RWPE2 (cell line): Measurements from ENCODE around the gene BBOX1.
A peak's percentile ranks its signal among the peaks of the same experiment; 100 is the strongest.

Experiments
- ATAC-seq: fragments of 200-7000 bp; cut with Tn5 transposase; 3 replicates; pipeline ENCODE4 v1.9.1; 2021; ENCODE audit warnings: low read depth
- DNase-seq: peaks from one replicate; pipeline ENCODE4 v3.0.0-alpha.2; 2020; ENCODE audit warnings: low spot score
- H3K27ac ChIP-seq: fragments of 450-650 bp; 2 replicates; pipeline ENCODE4 v1.5.1; 2017; ENCODE audit warnings: mild to moderate bottlenecking; ENCODE audit not compliant: poor library complexity, severe bottlenecking
- H3K27me3 ChIP-seq: fragments of 250-450 bp; sonication (Bioruptor Pico); 2 replicates; pipeline ENCODE4 v1.5.1; 2021; ENCODE audit warnings: mild to moderate bottlenecking, moderate library complexity; ENCODE audit not compliant: insufficient read depth, poor library complexity, severe bottlenecking
- H3K36me3 ChIP-seq: fragments of 250-450 bp; sonication (Bioruptor Pico); 2 replicates; pipeline ENCODE4 v1.5.1; 2020; ENCODE audit warnings: low read depth, mild to moderate bottlenecking, moderate library complexity
- H3K4me1 ChIP-seq: fragments of 250-450 bp; sonication (Bioruptor Pico); 2 replicates; pipeline ENCODE4 v1.5.1; 2021; ENCODE audit warnings: mild to moderate bottlenecking, moderate library complexity; ENCODE audit not compliant: insufficient read depth, poor library complexity, severe bottlenecking
- H3K4me3 ChIP-seq: fragments of 250-450 bp; sonication (Bioruptor Pico); 2 replicates; pipeline ENCODE4 v1.5.1; 2021; ENCODE audit warnings: mild to moderate bottlenecking, moderate library complexity; ENCODE audit not compliant: severe bottlenecking
- H3K9me3 ChIP-seq: fragments of 250-450 bp; sonication (Bioruptor Pico); 2 replicates; pipeline ENCODE4 v1.5.1; 2021; ENCODE audit warnings: mild to moderate bottlenecking, moderate library complexity; ENCODE audit not compliant: severe bottlenecking
- CTCF ChIP-seq: fragments of 450-650 bp; IDR thresholded peaks from one replicate; pipeline ENCODE4 v1.5.1; 2017; ENCODE audit warnings: mild to moderate bottlenecking, moderate library complexity; ENCODE audit not compliant: poor library complexity, severe bottlenecking

Gene BBOX1

DNA sequence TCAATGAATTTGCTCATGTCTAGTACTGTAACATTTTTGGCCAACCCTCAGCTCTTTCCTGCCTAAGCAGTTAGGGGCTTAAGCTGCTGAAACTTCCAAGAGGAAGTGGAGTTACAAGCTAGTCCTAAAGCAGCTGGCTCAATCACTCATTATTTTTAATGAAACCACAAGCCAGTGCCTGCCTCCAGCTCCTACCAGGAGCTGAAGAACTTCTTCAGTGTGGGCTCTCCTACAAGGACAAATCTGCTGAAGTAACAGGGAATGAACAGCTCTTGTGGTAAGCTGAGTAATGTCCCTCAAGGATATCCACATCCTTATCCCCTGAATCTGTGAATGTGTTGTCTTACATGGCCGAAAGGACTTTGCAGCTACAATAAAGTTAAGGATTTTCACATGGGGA lies 112.5 kb downstream of the BBOX1 start:
- ATAC-seq (no peak), DNase-seq (no peak)
- TF ChIP-seq CTCF = no peak
- no peak overlapping the region for H3K27ac ChIP-seq
- H3K4me3 ChIP-seq = no peak overlapping the region
- H3K36me3 ChIP-seq = no peaks in the 10 kb centered on the region
- no peaks in the 10 kb centered on the region for H3K4me1 ChIP-seq
- H3K9me3 ChIP-seq = no peaks in the 10 kb centered on the region
- no peaks in the 10 kb centered on the region for H3K27me3 ChIP-seq

- no peaks in the 10 kb centered on the region for H3K36me3 ChIP-seq
- ATAC-seq = peak; percentile 80
- H3K4me1 ChIP-seq = no peaks in the 10 kb centered on the region
- no peak overlapping the region for H3K4me3 ChIP-seq
- no peak overlapping the region for H3K27ac ChIP-seq
- no peak for DNase-seq
- no peaks in the 10 kb centered on the region for H3K9me3 ChIP-seq
- TF ChIP-seq CTCF = peak; percentile 92
- no peaks in the 10 kb centered on the region for H3K27me3 ChIP-seq
These were observed 118.1 kb downstream of the BBOX1 start for GRCh38 chr11:27158456-27159334.

- ATAC-seq (peak; percentile 33; the same call in 2 of the 3 replicates), DNase-seq (no peak)
- no peak for TF ChIP-seq CTCF
- Histone ChIP-seq H3K4me3 (no peak overlapping the region), H3K9me3 (no peaks in the 10 kb centered on the region), H3K36me3 (no peaks in the 10 kb centered on the region), H3K27ac (no peak overlapping the region), H3K4me1 (no peaks in the 10 kb centered on the region), H3K27me3 (no peaks in the 10 kb centered on the region)
These were observed 118.7 kb downstream of the BBOX1 start for GRCh38 chr11:27159335-27159679.

DNA sequence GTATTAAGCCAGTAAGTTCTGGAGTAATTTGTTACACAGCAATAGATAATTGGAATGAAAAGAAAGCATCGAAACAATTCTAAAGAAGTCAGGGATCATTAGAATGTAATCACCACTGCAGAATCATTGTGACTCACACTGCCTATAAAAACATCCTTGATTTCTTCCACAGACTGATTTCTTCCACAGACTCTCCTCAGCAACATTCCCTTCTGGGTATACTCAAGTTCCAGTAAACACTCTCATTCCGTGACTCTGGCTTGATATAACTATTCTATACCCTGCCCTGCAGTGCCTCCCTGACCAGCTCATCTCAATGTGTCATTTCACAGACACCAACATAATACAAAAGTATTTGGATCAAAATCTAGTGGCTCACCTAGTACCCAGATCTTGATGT lies 120.5 kb downstream of the BBOX1 start:
- no peak for DNase-seq

More for the DNA sequence above, 120.5 kb downstream of the BBOX1 start:
- ATAC-seq = peak; percentile 29; the same call in 1 of the 3 replicates
- Histone ChIP-seq H3K4me1 (no peaks in the 10 kb centered on the region), H3K27me3 (no peaks in the 10 kb centered on the region), H3K36me3 (no peaks in the 10 kb centered on the region), H3K27ac (no peak overlapping the region), H3K4me3 (no peak overlapping the region), H3K9me3 (no peaks in the 10 kb centered on the region)
- no peak for TF ChIP-seq CTCF
